Stimulated activated CD8-positive, alpha-beta memory T cell treated with anti-CD3 and anti-CD28 coated beads, Interleukin-4, amount 100 ng/mL, for 24 hours (primary cell): ENCODE data around the gene PKD1L1.

ENCODE experiments used
- DNase-seq: peaks from one replicate; pipeline ENCODE4 v3.0.0-alpha.2; 2020; ENCODE audit warnings: low read depth

Gene PKD1L1

DNA sequence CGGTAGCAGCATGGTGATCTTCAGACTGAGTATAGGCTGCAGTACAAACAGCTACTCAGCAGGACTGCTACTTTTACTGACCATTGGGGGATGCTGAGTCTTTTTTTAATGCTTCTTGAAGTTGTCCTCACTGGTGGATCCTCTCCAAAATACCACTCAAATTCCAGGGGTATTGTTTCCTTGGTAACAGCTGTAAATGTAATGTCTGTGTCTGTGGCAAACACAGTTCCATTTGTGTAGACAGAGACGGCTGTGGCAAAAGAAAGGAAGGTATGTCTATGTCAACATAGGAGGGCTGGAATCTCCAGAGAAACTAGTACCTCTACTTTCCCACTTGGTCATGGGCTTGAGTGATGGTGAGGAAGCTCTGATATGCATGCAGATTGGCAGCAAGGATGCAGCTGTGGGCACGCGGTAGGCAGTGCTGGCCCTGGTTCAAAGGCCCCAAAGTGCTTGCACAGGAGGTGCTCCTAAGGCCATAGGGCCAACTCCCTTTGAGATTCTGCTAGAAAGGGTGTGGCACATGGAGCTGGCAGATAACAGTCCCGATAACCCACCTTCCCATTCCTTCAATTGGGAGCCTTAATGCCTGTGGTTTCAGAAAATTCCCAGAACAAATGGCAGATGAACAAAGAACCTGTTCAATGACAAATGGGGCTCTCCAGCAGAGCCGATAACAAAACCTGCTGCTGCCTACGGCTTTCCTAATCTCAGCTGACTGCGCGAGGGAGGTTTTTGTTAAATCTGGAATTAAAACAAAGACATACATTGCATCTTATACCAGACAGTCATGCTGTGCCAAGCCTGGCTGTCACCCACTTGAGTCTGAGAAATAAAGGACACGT, 43.0 kb downstream of the PKD1L1 start:
- no peak for DNase-seq

DNA sequence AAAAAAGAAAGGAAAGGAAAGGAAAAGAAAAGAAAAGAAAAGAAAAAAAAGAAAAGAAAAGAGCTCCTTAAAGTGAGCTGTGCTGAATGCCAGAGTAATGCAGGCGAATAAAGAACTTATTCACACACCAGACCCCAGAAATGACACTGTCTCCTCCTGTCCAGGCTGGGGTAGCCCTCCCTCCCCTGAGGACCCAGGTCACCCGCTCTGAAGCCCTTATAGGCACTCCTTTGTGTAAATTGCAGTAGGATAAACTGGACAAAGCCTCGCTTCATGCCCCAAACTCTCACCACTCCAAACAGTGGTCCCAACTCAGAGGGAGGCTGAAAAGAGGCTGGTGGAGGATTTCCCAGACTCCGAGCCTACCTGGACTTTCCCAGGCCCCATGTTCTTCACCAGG, 46.3 kb downstream of the PKD1L1 start:
- DNase-seq = no peak

DNA sequence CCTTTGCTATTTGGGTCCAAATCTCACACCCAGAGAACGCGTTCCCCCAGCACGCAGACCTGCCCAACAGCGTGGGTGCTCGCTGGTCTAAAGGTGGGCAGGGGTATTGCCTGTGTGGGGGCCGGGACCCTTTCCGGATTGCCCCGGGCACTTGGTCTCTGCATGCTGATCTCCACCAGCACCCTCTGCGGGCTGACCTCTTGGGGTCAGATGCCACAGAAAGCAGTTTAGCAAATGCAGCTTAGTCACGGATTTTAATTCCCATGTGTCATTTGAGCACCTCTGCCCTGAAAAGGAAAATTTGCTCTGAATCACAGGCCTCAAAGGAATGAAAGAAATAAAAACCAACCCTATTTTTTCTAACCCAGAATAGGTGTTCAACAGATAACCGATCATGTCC, 46.7 kb downstream of the PKD1L1 start:
- DNase-seq = no peak

DNA sequence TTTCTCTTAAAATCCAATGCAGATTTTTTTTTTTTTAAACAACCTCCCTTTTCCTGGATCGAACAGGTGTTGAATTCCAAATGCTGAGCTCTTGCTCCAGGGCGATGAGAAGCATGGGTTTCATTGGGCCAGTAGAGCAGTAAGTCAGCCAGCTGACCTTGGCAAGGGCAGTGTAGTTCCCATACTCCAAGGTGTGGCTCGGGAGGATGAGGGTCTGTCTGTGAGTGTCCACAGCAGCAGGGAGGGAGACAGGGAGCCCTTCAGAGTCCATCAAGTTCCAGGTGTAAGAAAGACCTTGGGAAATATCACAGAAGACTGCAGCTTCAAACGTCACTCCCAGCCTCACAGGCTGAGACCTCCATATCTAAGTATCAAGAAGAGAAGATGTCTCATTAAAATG, 50.4 kb downstream of the PKD1L1 start:
- DNase-seq = no peak

DNA sequence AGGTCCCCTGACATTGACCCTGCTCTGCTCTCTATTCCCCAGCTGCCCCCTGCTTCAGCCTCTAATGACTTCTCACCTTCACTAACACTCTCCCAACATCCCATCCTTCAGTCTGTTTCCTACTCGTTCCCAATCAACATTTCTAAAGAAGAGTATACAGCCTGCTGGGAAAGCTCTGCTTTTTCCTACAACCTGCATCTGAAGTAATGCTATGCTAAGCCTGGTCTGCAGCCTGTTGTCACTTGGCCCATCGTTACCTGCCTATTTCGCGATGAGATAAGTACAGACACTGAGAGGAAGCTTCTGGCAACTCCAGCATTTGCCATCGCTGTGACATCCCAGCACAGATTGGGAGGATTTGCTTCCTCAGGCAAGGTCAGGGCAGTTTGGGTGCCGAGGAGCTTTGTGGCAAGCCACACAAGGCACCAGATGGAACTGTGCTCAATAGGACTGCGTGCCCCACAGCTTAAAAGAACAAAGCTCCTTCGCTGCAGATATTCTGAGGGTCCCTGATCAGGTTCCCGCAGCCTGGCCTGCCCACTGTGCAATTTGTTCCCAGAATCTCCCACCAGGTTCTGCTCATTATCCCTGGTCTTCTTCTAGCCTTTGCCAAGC, 51.4 kb downstream of the PKD1L1 start:
- no peak for DNase-seq

DNA sequence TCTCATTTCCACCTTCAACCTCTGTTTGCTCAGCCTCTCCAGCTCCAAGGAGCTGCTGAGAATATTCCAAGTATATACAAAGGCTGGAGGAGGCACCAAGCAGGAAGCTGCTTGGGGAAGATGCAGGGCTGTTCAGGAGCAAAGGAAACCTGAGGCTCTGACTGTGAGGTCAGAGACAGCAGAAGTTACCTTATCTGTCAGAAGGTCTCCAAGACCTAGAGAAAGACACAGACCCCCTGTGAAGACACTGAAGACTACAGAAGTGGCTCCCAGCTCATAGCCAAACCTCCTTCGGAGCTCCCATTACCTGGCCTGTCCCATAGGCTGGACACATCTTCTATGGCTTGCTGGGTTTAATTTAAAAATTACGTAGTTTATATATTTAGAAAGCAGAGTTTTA, 53.2 kb downstream of the PKD1L1 start:
- DNase-seq = no peak

DNA sequence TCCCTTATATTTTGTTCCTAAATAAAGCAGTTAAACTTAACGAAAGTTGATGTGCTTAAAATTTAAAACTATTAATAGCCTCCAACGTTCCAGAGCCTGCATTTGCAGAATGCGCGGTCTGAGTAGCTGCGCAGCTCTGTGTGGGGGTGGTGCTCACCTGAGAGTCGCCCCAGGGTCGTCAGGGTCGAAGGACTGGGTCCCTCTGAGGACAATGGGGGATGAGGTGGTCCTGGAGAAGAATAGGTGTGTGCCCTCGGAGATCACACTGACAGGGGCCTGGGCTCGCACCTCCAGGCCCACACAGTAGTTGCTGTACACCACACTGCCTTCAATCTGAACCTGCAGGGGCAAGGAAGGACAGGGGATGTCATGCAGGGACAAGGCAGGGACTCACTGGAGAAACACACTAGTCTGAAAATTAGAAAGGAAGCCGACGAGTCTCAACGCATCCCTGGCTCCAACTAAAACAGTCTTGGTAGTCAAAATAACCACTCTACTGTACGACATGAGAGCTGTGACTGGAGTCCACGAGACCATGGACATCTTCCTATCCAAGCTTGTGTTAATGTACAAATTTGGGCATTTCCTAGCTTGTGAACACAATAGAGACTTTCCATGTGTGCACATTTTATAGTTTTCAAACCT, 54.4 kb downstream of the PKD1L1 start:
- DNase-seq = no peak

DNA sequence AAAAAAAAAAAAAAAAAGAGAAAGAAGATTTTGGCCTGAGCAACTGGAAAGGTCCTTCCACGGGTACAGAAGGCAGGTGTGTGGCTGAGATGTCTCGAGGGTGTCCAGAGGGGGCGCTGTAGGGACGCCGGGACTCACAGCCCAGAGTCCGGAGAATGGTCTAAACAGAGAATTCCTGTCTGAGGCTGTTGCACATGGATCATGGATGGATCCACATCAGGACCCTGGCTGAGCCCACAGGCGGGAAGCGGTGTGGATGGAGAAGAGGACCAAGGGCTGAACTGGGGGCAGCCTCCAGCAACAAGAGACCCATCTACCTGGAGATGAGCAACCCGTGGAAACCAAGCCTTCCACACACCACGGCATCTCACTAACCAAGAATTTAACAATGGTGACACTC, 55.0 kb downstream of the PKD1L1 start:
- DNase-seq = no peak

DNA sequence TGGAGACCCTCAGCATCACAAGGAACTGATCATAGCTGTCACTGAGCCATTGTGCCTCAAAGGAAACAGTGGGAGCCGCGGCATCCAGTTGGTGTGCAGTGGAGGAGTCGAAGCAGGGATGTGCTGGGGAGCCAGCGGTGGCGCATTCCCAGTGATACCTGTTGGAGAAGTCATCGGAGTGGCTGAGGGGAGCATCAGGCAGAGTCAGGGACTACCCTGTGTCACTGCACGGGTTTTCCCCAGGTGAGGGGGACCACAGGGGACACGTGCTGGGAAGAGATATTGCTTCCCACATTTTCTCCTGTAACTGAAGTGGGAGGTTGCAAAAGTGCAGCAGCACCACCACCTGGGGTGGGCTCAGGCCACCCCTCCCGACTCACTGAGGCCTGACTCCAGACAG, 57.7 kb downstream of the PKD1L1 start:
- DNase-seq = no peak

DNA sequence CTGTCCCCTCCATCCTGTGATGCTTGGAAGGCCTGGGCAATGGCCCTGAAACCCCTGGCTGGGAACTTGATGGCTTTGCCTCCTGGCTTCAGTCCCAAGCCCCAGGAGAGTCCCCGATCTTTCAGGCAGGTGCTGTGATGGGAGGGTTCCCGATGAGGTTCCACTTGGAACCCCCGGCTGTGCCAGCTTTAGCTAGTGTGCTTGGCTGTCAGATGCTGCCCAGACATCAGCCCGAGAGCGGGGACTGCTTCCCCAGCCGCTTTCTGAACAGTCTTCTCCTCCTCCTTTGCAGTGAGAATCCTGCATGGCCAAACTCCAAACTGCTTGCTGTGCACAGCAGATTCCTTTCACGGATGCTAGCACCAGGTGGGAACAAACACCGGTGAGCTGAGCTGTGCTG, 58.1 kb downstream of the PKD1L1 start:
- DNase-seq = no peak

DNA sequence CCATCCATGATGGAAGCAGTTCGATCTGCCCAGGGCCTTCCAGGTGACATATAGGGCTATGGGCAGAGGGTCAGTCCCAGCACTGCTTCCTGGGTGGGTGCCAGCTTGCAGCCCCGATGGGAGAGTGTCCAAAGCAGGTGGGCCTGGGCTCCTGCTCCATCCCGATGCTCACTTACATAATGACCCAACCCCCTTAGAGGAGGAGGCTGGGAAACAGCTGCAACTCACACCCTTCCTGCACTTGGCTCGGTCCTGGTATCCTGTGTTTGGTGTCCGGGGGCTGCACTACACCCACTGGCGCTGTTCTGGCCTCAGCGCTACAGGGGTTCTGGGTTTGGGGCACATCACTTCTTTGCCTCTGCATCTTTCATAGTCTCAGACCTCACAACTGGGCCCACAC, 58.5 kb downstream of the PKD1L1 start:
- DNase-seq = no peak

DNA sequence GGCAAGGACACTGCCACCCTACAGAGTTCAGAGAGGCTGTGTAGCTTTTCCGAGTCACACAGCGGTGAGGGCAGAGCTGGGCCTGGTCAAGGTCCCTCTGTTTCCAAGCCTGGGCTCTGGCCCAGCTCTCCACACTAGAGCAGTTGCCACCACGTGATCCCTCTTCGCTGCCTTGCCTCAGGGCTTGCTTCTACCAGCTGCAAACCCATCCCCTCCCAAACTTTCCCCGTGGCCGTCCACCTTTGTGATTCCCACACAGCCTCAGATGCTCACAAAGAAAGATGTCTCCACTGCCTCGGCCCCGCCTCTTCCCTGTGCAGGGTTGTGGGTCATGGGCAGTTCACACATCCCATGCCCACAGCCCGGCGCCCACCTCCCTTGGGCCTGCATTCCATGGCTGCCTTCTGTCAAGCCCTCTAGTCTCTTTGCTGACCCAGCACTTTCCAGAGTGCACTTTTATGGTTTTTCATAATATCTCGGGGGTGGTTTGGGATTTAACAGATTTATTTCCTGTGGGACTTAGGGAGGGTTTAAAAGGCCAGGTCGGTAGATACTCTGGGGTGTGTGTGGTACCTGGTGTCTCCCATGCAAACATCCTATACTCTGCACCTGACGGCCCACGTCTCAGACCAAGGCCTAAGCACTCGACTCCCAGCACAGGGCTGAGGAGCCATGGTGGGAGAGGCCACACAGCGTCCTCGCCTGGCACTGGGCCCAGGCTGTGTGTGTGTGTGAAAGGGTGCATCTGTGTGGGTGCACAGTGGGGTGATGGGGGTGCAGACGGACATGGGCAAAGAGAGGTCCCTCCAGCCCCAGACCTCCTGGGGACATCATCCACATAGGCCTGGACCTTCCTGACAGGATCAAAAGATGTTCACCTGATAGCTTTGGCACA, 59.6 kb downstream of the PKD1L1 start:
- no peak for DNase-seq

DNA sequence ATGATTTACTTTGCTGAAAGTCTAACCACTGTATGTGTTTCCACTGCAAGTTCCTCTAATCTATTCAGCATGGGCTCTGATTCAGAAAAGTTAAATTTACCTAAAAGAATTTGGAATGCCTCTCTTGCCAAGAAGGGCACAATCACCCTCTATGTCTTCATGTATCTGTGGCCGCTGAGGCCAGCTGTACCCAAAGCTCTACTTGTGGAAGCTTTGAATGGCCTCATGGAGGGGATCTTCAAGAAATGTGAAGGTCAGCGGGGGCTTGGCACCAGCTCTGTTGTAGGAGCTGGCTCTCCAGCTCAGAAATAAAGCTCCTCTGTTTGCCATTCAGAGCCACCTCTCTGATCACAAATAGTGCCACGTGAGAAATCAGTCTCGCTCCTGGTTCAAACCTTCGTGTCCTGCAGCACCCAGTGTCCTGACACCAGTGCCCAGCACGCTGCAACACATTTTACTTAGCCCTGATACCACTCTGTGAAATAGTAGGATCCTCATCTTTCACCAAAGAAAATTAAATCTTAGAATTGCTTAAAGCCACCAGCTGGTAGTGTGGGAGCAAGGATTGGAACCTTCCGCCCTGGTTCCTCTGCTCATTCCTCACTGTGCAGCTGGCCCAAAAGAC, 61.1 kb downstream of the PKD1L1 start:
- DNase-seq = no peak

DNA sequence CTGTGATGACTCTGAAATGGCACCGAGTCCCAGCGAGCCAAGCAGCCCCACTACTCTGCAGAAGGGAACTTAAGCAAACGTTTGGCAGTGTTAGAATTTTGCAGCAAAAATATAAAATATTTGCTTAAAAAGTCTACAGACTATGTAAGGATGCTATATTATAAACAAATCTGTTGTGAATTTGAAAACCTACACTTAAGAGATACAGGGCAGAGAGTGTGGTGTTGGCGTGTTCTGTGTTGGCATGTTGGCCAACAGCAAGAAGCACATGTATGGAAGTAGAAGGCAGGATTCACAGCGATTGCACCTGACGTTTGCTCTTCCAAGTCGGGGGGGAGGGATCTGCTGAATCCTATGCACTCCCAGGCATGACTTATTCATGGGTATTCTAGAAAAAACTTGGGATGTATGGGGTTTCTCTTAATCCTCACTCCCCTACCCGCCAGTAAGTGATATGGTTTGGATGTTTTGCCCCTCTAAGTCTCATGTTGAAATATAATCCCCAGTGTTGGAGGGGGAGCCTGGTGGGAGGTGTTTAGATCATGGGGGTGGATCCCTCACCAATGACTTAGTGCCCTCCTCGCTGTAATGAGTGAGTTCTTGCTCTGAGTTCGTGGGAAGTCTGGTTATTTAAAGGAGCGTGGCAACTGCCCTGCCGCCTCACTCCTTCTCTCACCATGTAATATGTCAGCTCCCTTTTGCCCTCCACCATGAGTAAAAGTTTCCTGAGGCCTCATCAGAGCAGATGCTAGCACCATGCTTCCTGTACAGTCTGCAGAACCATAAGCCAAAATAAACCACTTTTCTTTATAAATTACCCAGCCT, 62.1 kb downstream of the PKD1L1 start:
- DNase-seq = no peak

DNA sequence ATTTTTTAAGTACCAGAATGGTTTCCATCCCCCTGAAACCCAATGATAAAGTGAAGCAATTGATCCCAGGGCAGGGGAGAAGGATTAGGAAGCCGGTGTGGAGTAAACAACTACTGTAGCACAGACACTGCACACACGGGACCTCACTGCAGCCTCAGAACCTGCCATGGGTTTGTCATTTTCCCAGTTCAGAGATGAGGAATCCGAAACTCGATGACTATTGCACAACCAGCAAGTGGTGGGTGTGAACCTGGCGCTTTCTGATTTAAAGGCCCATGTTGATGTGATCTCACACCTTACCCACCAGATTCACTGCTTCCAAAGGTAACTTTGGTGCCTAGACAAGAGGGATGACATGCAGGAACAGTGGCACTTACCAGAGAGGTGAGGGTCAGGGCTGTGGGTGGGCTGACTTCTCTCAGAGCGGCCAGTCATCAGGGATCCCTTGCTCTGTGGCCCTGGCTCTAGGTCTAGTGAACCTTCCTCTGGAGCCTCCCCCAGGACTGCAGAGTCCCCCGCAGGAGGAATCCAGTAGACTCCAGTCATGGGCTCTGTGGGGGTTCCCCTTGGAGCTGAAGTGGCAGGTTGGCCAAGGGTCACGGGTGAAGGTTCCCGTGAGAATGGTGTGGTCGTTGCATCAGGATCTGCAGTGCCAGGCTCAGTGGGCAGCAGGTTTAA, 62.8 kb downstream of the PKD1L1 start:
- DNase-seq = no peak

DNA sequence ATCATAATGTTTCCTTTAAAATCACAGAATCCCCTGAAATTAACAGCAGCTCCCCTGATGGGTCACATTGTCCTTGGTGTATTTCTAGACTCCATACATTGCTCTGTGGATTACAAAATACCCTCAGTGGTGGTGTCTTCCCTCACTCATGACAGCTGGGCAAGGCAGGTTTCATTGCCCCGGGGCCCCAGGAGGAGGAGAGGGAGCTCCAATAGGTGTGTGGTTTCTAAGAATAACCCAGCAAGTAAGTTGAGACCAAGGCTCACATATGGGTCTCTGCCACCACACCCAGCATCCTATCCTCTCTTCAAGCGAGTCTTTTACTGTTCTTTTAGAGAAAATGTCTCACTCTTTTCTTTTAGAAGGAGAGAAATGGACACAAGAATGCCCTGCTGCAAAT, 63.6 kb downstream of the PKD1L1 start:
- DNase-seq = no peak

DNA sequence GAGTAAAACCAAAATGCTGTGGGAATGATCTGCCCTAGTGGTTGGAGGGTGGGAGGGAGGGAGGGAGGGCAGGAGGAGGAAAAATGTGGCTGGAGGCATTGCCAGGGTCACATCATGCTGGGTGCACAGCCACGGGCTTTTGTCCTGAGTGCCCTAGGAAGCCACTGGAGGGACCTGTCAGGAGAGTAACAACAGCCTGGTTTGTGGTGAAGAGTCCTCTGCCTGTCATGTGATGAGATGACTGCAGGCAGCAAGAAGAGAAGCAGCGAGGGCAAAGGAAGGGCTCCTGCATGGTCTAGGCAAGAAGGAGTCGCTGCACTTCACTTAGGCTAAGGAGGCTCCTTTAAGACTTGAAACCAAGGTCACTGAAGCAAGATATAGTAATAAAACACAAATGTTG, 65.6 kb downstream of the PKD1L1 start:
- no peak for DNase-seq

DNA sequence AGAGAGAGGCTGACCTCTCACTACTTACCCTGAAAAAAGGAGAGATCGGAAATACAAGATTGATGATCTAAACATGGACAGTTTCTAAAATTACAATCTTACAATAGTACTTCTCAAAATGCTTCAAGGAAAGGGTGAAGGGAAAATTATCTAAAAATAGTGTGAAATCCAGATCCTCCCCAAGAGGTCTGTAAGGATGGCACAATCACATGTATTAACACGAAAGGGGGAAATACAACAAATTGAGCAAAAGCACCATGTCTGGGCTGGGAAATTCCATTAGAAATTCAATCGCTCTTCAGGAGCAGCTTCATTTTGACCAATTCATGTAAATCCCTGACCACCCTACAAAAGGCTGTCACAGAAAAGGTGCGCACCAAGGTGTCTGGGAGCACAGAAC, 67.0 kb downstream of the PKD1L1 start:
- no peak for DNase-seq

DNA sequence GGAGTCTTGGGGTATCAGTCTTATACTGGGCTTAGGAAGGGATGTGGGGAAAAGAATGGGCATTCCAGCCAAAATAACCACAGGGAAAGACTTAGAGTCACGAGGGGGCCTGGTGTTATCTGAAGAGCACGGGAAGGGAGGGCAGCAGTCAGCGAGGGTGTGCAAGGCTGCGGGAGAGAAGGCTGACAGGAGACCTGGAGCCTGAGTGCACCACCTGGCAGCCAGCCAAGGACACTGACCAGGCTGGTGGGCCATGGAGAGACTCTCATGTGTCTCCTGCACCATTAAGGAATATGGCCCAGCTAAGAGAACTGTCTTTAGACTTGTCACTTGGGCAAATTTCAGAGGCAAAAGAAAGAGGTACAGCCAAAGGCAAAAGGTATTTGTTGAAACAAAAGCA, 69.6 kb downstream of the PKD1L1 start:
- no peak for DNase-seq

DNA sequence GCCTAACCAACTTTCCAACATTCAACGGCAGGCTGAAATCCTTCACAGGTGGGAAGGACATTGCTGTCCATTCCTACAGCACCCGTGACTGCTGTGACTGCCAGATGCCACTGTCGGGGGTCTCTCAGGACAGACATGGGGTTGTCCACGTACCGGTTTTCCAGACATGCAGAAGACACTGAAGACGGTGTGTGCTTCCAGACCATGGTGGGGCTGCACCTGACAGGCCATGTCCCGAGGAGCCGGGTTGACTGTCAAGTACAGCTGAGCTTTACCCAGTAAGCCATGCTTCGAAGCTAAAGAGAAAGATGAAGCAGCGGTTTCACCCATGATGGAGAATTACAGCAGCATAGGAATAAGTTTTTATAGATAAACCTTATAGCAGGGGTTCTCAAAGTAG, 70.9 kb downstream of the PKD1L1 start:
- DNase-seq = no peak
